ENCODE data around the gene GDNF.
A peak's percentile ranks its signal among the peaks of the same experiment; 100 is the strongest.
"Not testable (repeated sequence)": the region's sequence is repeated elsewhere in the genome, so short reads cannot be mapped to it uniquely, and the experiment has no call there.

The GDNF gene

GRCh38 chr5:37815913-37816312 lies 23.9 kb downstream of the GDNF start:
- no peak for DNase-seq

- DNase-seq, result peak; percentile 29
These were observed 25.1 kb downstream of the GDNF start for GRCh38 chr5:37814699-37815098.

- no peak for DNase-seq
These were observed 27.5 kb downstream of the GDNF start for GRCh38 chr5:37812365-37812764.

GRCh38 chr5:37811866-37812265 lies 28.0 kb downstream of the GDNF start:
- DNase-seq, result no peak

- peak; percentile 56 for DNase-seq
These were observed 29.5 kb downstream of the GDNF start for GRCh38 chr5:37810311-37810710.

- DNase-seq, result no peak
These were observed 30.9 kb downstream of the GDNF start for GRCh38 chr5:37808945-37809344.

- no peak for DNase-seq
These were observed 32.1 kb downstream of the GDNF start for GRCh38 chr5:37807621-37808301.

- DNase-seq, result no peak
These were observed 32.8 kb downstream of the GDNF start for GRCh38 chr5:37807015-37807414.

GRCh38 chr5:37806476-37806875 lies 33.4 kb downstream of the GDNF start:
- no peak for DNase-seq

- no peak for DNase-seq
These were observed 33.8 kb downstream of the GDNF start for GRCh38 chr5:37806016-37806415.

- peak; percentile 74 for DNase-seq
These were observed 35.4 kb downstream of the GDNF start for GRCh38 chr5:37804401-37804800.

- DNase-seq, result no peak
These were observed 36.4 kb downstream of the GDNF start for GRCh38 chr5:37803487-37803886.

- DNase-seq, result no peak
These were observed 38.3 kb downstream of the GDNF start for GRCh38 chr5:37801521-37801920.

GRCh38 chr5:37799865-37800421 lies 39.9 kb downstream of the GDNF start:
- DNase-seq, result no peak

GRCh38 chr5:37796435-37796834 lies 43.4 kb downstream of the GDNF start:
- not testable (repeated sequence) for DNase-seq

GRCh38 chr5:37795292-37795691 lies 44.5 kb downstream of the GDNF start:
- DNase-seq, result not testable (repeated sequence)

GRCh38 chr5:37792975-37793631 lies 46.7 kb downstream of the GDNF start:
- DNase-seq, result no peak

- DNase-seq, result peak; percentile 54
These were observed 48.5 kb downstream of the GDNF start for GRCh38 chr5:37791321-37791720.

GRCh38 chr5:37789991-37790390 lies 49.9 kb downstream of the GDNF start:
- peak; percentile 31 for DNase-seq

- DNase-seq, result peak; percentile 95
These were observed 52.1 kb downstream of the GDNF start for GRCh38 chr5:37787742-37788141.

- DNase-seq, result peak; percentile 10
These were observed 52.9 kb downstream of the GDNF start for GRCh38 chr5:37786862-37787519.

GRCh38 chr5:37786416-37786815 lies 53.4 kb downstream of the GDNF start:
- DNase-seq, result no peak

GRCh38 chr5:37781409-37781808 lies 58.4 kb downstream of the GDNF start:
- not testable (repeated sequence) for DNase-seq

Data from NCI-H69 (cell line).